ENCODE data around the gene SDR42E1.

Gene SDR42E1

GRCh38 chr16:82040296-82040695 lies 29.0 kb upstream of the SDR42E1 start:
- Histone ChIP-seq H4K20me1 (ENCODE audit: insufficient read depth) (no peaks in the 10 kb centered on the region), H2AFZ (ENCODE audit: low read depth) (no peak overlapping the region), H3K9ac (no peak overlapping the region), H3K79me2 (ENCODE audit: insufficient read depth, low read depth) (no peaks in the 10 kb centered on the region), H3K4me3 (IDR thresholded peaks at IDR 0.05; ENCODE audit: insufficient read depth, low read depth, low read length) (no peak overlapping the region), H3K4me2 (no peak overlapping the region), H3K27ac (no peak overlapping the region), H3K36me3 (ENCODE audit: insufficient read depth) (no peaks in the 10 kb centered on the region), H3K4me1 (ENCODE audit: low read depth, poor library complexity, severe bottlenecking) (no peaks in the 10 kb centered on the region), H3K27me3 (ENCODE audit: insufficient read depth, low read depth) (no peaks in the 10 kb centered on the region)
- TF ChIP-seq CTCF (conservative IDR thresholded peaks at IDR 0.05; ENCODE audit: low read depth, low read length): no peak

- no peaks in the 10 kb centered on the region for H3K27me3 ChIP-seq (ENCODE audit: insufficient read depth, low read depth)
- no peak for TF ChIP-seq CTCF (conservative IDR thresholded peaks at IDR 0.05; ENCODE audit: low read depth, low read length)
- H2AFZ ChIP-seq (ENCODE audit: low read depth): no peak overlapping the region
Observed at GRCh38 chr16:82037666-82038065, 26.4 kb upstream of the SDR42E1 start.

DNA sequence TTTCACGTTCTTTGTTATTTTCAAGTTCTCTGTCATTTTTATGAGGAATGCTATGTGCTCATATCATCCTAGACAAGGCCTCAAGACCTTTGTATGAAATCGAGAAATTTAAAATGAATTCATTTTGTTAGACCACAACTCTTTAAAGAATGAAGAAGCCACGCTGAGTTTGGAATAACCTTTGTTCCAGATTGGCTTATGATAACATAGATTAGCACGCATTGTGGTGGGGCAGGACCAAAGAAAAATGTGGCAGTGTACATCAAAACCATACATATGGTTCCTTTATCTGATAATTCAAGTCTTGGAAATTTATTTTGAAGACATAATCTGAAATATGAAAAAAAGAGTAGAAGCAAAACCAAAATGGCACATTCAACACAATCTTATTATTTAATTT lies 26.0 kb upstream of the SDR42E1 start:
- no peak overlapping the region for H3K9ac ChIP-seq
- no peaks in the 10 kb centered on the region for H3K27me3 ChIP-seq (ENCODE audit: insufficient read depth, low read depth)
- H3K36me3 ChIP-seq (ENCODE audit: insufficient read depth): no peaks in the 10 kb centered on the region
- TF ChIP-seq CTCF (conservative IDR thresholded peaks at IDR 0.05; ENCODE audit: low read depth, low read length): no peak
- H3K79me2 ChIP-seq (ENCODE audit: insufficient read depth, low read depth): no peaks in the 10 kb centered on the region
- no peaks in the 10 kb centered on the region for H4K20me1 ChIP-seq (ENCODE audit: insufficient read depth)
- H2AFZ ChIP-seq (ENCODE audit: low read depth): no peak overlapping the region
- no peaks in the 10 kb centered on the region for H3K4me1 ChIP-seq (ENCODE audit: low read depth, poor library complexity, severe bottlenecking)
- H3K4me3 ChIP-seq (IDR thresholded peaks at IDR 0.05; ENCODE audit: insufficient read depth, low read depth, low read length): no peak overlapping the region
- H3K27ac ChIP-seq: no peak overlapping the region
- H3K4me2 ChIP-seq: no peak overlapping the region

More at GRCh38 chr16:82037666-82038065, 26.4 kb upstream of the SDR42E1 start:
- H3K27ac ChIP-seq: no peak overlapping the region
- H3K4me1 ChIP-seq (ENCODE audit: low read depth, poor library complexity, severe bottlenecking): no peaks in the 10 kb centered on the region
- H3K9ac ChIP-seq: no peak overlapping the region
- H4K20me1 ChIP-seq (ENCODE audit: insufficient read depth): no peaks in the 10 kb centered on the region
- H3K4me2 ChIP-seq: no peak overlapping the region
- H3K79me2 ChIP-seq (ENCODE audit: insufficient read depth, low read depth): no peaks in the 10 kb centered on the region
- H3K36me3 ChIP-seq (ENCODE audit: insufficient read depth): no peaks in the 10 kb centered on the region
- no peak overlapping the region for H3K4me3 ChIP-seq (IDR thresholded peaks at IDR 0.05; ENCODE audit: insufficient read depth, low read depth, low read length)

DNA sequence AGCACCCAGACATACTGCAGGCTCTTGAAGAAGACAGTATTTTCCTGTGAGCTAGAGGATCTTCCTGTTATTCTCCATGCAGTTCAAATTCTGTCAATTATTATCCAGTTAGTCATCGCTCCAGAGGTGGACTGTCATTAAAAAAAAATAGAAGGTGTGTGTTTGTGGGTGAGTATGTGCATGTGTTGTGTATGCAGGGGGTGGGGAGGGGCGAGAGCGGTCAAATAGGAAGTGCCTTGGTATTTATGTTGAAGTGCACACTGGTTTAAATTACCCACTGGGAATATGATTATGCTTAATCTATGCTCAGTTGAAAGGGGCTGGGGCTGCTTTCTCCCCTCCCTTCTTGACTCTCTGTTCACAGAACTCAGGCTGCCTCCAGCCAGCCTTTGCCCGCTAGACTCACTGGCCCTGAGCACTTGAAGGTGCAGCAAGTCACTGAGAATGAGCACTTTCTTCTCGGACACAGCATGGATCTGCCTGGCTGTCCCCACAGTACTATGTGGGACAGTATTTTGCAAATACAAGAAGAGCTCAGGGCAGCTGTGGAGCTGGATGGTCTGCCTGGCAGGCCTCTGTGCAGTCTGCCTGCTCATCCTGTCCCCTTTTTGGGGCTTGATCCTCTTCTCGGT lies 23.8 kb upstream of the SDR42E1 start, which contains the start of gene HSD17B2:
HSD17B2 (plus strand) TSS at position 273 of the 632 bp plus-strand sequence; CDS start at position 445, 172 bp downstream.
- Histone ChIP-seq H3K4me3 (IDR thresholded peaks at IDR 0.05; ENCODE audit: insufficient read depth, low read depth, low read length) (no peak within 1 kb of the TSS), H4K20me1 (ENCODE audit: insufficient read depth) (no peaks in the 10 kb centered on the region), H3K9ac (no peak within 1 kb of the TSS), H3K27ac (no peak within 1 kb of the TSS), H3K4me1 (ENCODE audit: low read depth, poor library complexity, severe bottlenecking) (no peaks in the 10 kb centered on the region), H3K27me3 (ENCODE audit: insufficient read depth, low read depth) (no peaks in the 10 kb centered on the region), H3K4me2 (no peak within 1 kb of the TSS), H3K36me3 (ENCODE audit: insufficient read depth) (no peaks in the 10 kb centered on the region), H2AFZ (ENCODE audit: low read depth) (no peak within 1 kb of the TSS), H3K79me2 (ENCODE audit: insufficient read depth, low read depth) (no peaks in the 10 kb centered on the region)
- no peak for TF ChIP-seq CTCF (conservative IDR thresholded peaks at IDR 0.05; ENCODE audit: low read depth, low read length)
